ENCODE data around the gene CLDN3. TPM values are rescaled to one million over a fixed set of nuclear protein-coding genes. Genes with fewer than 3 reads are reported as not detected.
A peak's percentile ranks its signal among the peaks of the same experiment; 100 is the strongest.

CLDN3 gene
- total and polyA plus RNA-seq, 10 of the 15 experiments (the other 5 are each of a cell fraction or from before 2014, with no cell fraction given) = 0.05 TPM; not detected in 9

- H3K4me3 ChIP-seq = peak overlapping the region; percentile 80
- TF ChIP-seq CEBPB (IDR thresholded peaks at IDR 0.05; ENCODE audit: borderline replicate concordance in 1 of 2, low read depth in 2 of 2, low read length in 2 of 2) (no peak), SUZ12 (IDR thresholded peaks at IDR 0.05; ENCODE audit: unreplicated experiment) (no peak), STAT1 (conservative IDR thresholded peaks at IDR 0.05) (no peak)
- peak overlapping the region; percentile 56; the same call in 1 of the 2 replicates for H3K27ac ChIP-seq (ENCODE audit: control insufficient read depth, insufficient read depth)
- in situ Hi-C loops (cut with MboI) (no loop called here), intact Hi-C loops (cut with micrococcal nuclease; ENCODE audit: unreplicated experiment) (loop anchor here (10.0 kb wide), 1 partner anchor 215 kb away; the partner anchor contains the start of gene BAZ1B)
- H3K9me3 ChIP-seq (replicated peaks; ENCODE audit: control insufficient read depth, insufficient read depth, low read length) = no peaks in the 10 kb centered on the region
- RAD21 ChIA-PET (ENCODE audit: unreplicated experiment) = interaction anchor here (0.6 to 2.0 kb wide), 6 partner anchors 10 to 218 kb away, joined by 3 to 6 read pairs (median 4); partner anchors contain the start of gene TBL2
- FAIRE-seq = no peak
- H3K36me3 ChIP-seq (ENCODE audit: control insufficient read depth in 2 of 2, insufficient read depth in 2 of 2, low read length in 1 of 2) = peaks cover 0 to 8% of the 10 kb centered on the region in 2 experiments; a peak in 3 of 4 replicates
- no peaks in the 10 kb centered on the region for H4K20me1 ChIP-seq (ENCODE audit: control insufficient read depth, insufficient read depth)
- H3K4me2 ChIP-seq (ENCODE audit: control insufficient read depth, insufficient read depth) = peak overlapping the region; percentile 89
- no peaks in the 10 kb centered on the region; the same call in 1 of the 2 replicates for H3K79me2 ChIP-seq (ENCODE audit: control insufficient read depth, insufficient read depth, low read length)
- SMC1A ChIA-PET (ENCODE audit: uncharacterized antibody, unreplicated experiment) = interaction anchor here (0.6 to 1.0 kb wide), 3 partner anchors 103 to 837 kb away, joined by 3 read pairs; partner anchors contain the start of gene METTL27
- H3K4me1 ChIP-seq (ENCODE audit: control insufficient read depth, insufficient read depth, low read length) = no peaks in the 10 kb centered on the region; the same call in 1 of the 2 replicates
- peak; percentile 3; the same call in 1 of the 3 replicates for ATAC-seq
- DNase-seq (ENCODE audit: low read depth, low spot score) = no peak
- BruUV-seq (replicated peaks) = TSS peak; percentile 80
- peak overlapping the region; percentile 95 for H2AFZ ChIP-seq (ENCODE audit: control insufficient read depth, low read depth, low read length)
- CTCF ChIA-PET = interaction anchor here (1.0 to 1.5 kb wide), 2 partner anchors 14 to 57 kb away, joined by 3 to 4 read pairs; no protein-coding TSS in a partner anchor
- POLR2A ChIA-PET = interaction anchor here (1.1 kb wide), 2 partner anchors 214 to 217 kb away, joined by 3 to 4 read pairs; partner anchors contain the start of gene BAZ1B
- H3K9ac ChIP-seq (ENCODE audit: control insufficient read depth, insufficient read depth, low read length) = peak overlapping the region; percentile 65
- no peaks in the 10 kb centered on the region for H3K27me3 ChIP-seq (replicated peaks in 1 of 2; ENCODE audit: control insufficient read depth in 2 of 2, insufficient read depth in 2 of 2, low read length in 1 of 2)
- 65% methylated on average over 12 of the region's 13 CpGs for WGBS (ENCODE audit: insufficient coverage, insufficient replicate concordance, low lambda C conversion rate, missing lambda C conversion rate)
Measured at GRCh38 chr7:73739387-73739767, 30.7 kb downstream of the CLDN3 start.

Data from GM12878 (cell line).